H9 (cell line): ENCODE results near the gene ZC3HAV1L. TPM values are rescaled to one million over a fixed set of nuclear protein-coding genes. Genes with fewer than 3 reads are reported as not detected.

Experiments used
- DNase-seq: peaks from one replicate; pipeline ENCODE4 v3.0.0-alpha.2; 2017
- H2AFZ ChIP-seq: one replicate; pipeline ENCODE4 v1.6.1; 2013; ENCODE audit warnings: mild to moderate bottlenecking, low read length, control low read depth, moderate library complexity
- H2AK5ac ChIP-seq: 2 replicates; pipeline ENCODE4 v1.6.1; 2013; ENCODE audit warnings: low read length, control low read depth, mixed read lengths; ENCODE audit not compliant: insufficient read length
- H2BK120ac ChIP-seq: one replicate; pipeline ENCODE4 v1.6.1; 2013; ENCODE audit warnings: low read depth, mild to moderate bottlenecking, low read length, control low read depth, inconsistent platforms; ENCODE audit not compliant: poor library complexity, severe bottlenecking
- H2BK12ac ChIP-seq: 2 replicates; pipeline ENCODE4 v1.6.1; 2013; ENCODE audit warnings: low read length, control low read depth, mixed read lengths, low read depth; ENCODE audit not compliant: insufficient read length
- H2BK15ac ChIP-seq: 2 replicates; pipeline ENCODE4 v1.6.1; 2013; ENCODE audit warnings: low read depth, low read length, control low read depth
- H2BK20ac ChIP-seq: one replicate; pipeline ENCODE4 v1.6.1; 2013; ENCODE audit warnings: low read depth, mild to moderate bottlenecking, low read length, control low read depth, inconsistent platforms; ENCODE audit not compliant: poor library complexity, severe bottlenecking
- H2BK5ac ChIP-seq: 2 replicates; pipeline ENCODE4 v1.6.1; 2013; ENCODE audit warnings: low read length, control low read depth, mixed read lengths; ENCODE audit not compliant: insufficient read length
- H3K14ac ChIP-seq: 2 replicates; pipeline ENCODE4 v1.6.1; 2013; ENCODE audit warnings: low read length, control low read depth; ENCODE audit not compliant: insufficient read depth
- H3K18ac ChIP-seq: 2 replicates; pipeline ENCODE4 v1.6.1; 2013; ENCODE audit warnings: low read depth, mild to moderate bottlenecking, mixed read lengths, low read length, control low read depth; ENCODE audit not compliant: insufficient read length
- H3K23ac ChIP-seq: 2 replicates; pipeline ENCODE4 v1.6.1; 2013; ENCODE audit warnings: low read length, control low read depth, mixed read lengths, low read depth; ENCODE audit not compliant: insufficient read length
- H3K23me2 ChIP-seq: 2 replicates; pipeline ENCODE4 v1.6.1; 2013; ENCODE audit warnings: low read depth, mild to moderate bottlenecking, mixed read lengths, low read length, control low read depth; ENCODE audit not compliant: insufficient read length, poor library complexity, severe bottlenecking
- H3K27ac ChIP-seq: 2 replicates; pipeline ENCODE4 v1.5.1; 2013; ENCODE audit warnings: low read length, control low read depth, mixed read lengths, low read depth; ENCODE audit not compliant: insufficient read length
- H3K27me3 ChIP-seq: 2 replicates; pipeline ENCODE4 v1.6.1; 2013; ENCODE audit warnings: low read length, control low read depth, inconsistent platforms; ENCODE audit not compliant: insufficient read depth
- H3K4ac ChIP-seq: 2 replicates; pipeline ENCODE4 v1.6.1; 2013; ENCODE audit warnings: low read depth, mild to moderate bottlenecking, control low read depth, inconsistent platforms, low read length, moderate library complexity
- H3K4me1 ChIP-seq: 2 replicates; pipeline ENCODE4 v1.6.1; 2013; ENCODE audit warnings: low read length, control low read depth, inconsistent platforms; ENCODE audit not compliant: insufficient read depth
- H3K4me2 ChIP-seq: 2 replicates; pipeline ENCODE4 v1.6.1; 2013; ENCODE audit warnings: low read length, control low read depth, mixed read lengths; ENCODE audit not compliant: insufficient read length, insufficient read depth
- H3K56ac ChIP-seq: 2 replicates; pipeline ENCODE4 v1.6.1; 2013; ENCODE audit warnings: low read depth, mild to moderate bottlenecking, mixed read lengths, low read length, control low read depth; ENCODE audit not compliant: insufficient read length
- H3K79me1 ChIP-seq: 2 replicates; pipeline ENCODE4 v1.6.1; 2013; ENCODE audit warnings: low read depth, mild to moderate bottlenecking, moderate library complexity, low read length, control low read depth, inconsistent platforms; ENCODE audit not compliant: insufficient read depth, poor library complexity, severe bottlenecking
- H3K79me2 ChIP-seq: 2 replicates; pipeline ENCODE4 v1.6.1; 2013; ENCODE audit warnings: low read length, control low read depth, inconsistent platforms; ENCODE audit not compliant: insufficient read depth
- H3K9ac ChIP-seq: 2 replicates; pipeline ENCODE4 v1.6.1; 2013; ENCODE audit warnings: low read length, control low read depth, mixed read lengths; ENCODE audit not compliant: insufficient read length; ENCODE audit errors: extremely low read depth
- H3K9me3 ChIP-seq: one replicate; pipeline ENCODE4 v1.6.1; 2013; ENCODE audit warnings: low read depth, low read length, inconsistent platforms; ENCODE audit not compliant: control insufficient read depth
- H3T11ph ChIP-seq: one replicate; pipeline ENCODE4 v1.6.1; 2013; ENCODE audit warnings: mild to moderate bottlenecking, low read length, control low read depth, inconsistent platforms
- H4K20me1 ChIP-seq: one replicate; pipeline ENCODE4 v1.6.1; 2013; ENCODE audit not compliant: control insufficient read depth, insufficient read length, insufficient read depth
- H4K5ac ChIP-seq: 2 replicates; pipeline ENCODE4 v1.6.1; 2013; ENCODE audit warnings: low read depth, mild to moderate bottlenecking, mixed read lengths, low read length, control low read depth; ENCODE audit not compliant: insufficient read length
- H4K8ac ChIP-seq: replicated peaks from 2 replicates; pipeline ENCODE4 v1.6.1; 2013; ENCODE audit warnings: low read length, control low read depth, mixed read lengths, low read depth; ENCODE audit not compliant: insufficient read length
- H4K91ac ChIP-seq: 2 replicates; pipeline ENCODE4 v1.6.1; 2013; ENCODE audit warnings: low read depth, mild to moderate bottlenecking, moderate library complexity, mixed read lengths, low read length, control low read depth; ENCODE audit not compliant: insufficient read length
- H3K27ac Mint-ChIP-seq, 3 experiments: 2 replicates in 2 of 3; 3 replicates in 1 of 3; pipeline ENCODE4 v1.8.0; 2020 to 2021; ENCODE audit warnings: mixed read lengths in 3 of 3, mild to moderate bottlenecking in 1 of 3, moderate library complexity in 1 of 3
- H3K27me3 Mint-ChIP-seq: 2 replicates; pipeline ENCODE4 v1.8.0; 2021; ENCODE audit warnings: low read depth, mild to moderate bottlenecking, moderate library complexity, mixed read lengths
- H3K36me3 Mint-ChIP-seq, 3 experiments: 2 replicates in 2 of 3; 3 replicates in 1 of 3; pipeline ENCODE4 v1.8.0; 2020 to 2021; ENCODE audit warnings: low read depth in 3 of 3, mixed read lengths in 3 of 3; ENCODE audit not compliant: insufficient read depth in 1 of 3
- H3K4me1 Mint-ChIP-seq, 2 experiments: 2 replicates each; pipeline ENCODE4 v1.8.0; 2020; ENCODE audit warnings: mixed read lengths in 2 of 2
- H3K4me3 Mint-ChIP-seq, 2 experiments: 2 replicates in 1 of 2; 3 replicates in 1 of 2; pipeline ENCODE4 v1.8.0; 2020 to 2021; ENCODE audit warnings: mild to moderate bottlenecking in 2 of 2, mixed read lengths in 2 of 2, moderate library complexity in 1 of 2
- H3K9me3 Mint-ChIP-seq, 2 experiments: 2 replicates in 1 of 2; 3 replicates in 1 of 2; pipeline ENCODE4 v1.8.0; 2020; ENCODE audit warnings: mild to moderate bottlenecking in 2 of 2, mixed read lengths in 2 of 2, moderate library complexity in 1 of 2
- WGBS: extraction: QIAGEN DNeasy Blood & Tissue Kit; methylation state at CpG from one replicate; pipeline ENCODE4 v1.1.7; 2013; ENCODE audit warnings: missing lambda C conversion rate, low lambda C conversion rate, mixed read lengths; ENCODE audit not compliant: insufficient read length; ENCODE audit errors: extremely low coverage; 5-methylcytosine and 5-hydroxymethylcytosine counted together
- total RNA-seq: library from RNA; stranded (reverse); gene quantifications from 2 replicates; pipeline ENCODE4 v1.2.1, GENCODE V29; 2021
- TF ChIP-seq, protein P1 (sequence below): fragments of 200-600 bp; sonication (generic); conservative IDR thresholded peaks from 3 replicates; pipeline ENCODE4 v1.8.0; 2021; ENCODE audit warnings: antibody characterized with exemption, mild to moderate bottlenecking

Gene ZC3HAV1L
- total RNA-seq, 1 experiment from 2014 or later: not detected

DNA sequence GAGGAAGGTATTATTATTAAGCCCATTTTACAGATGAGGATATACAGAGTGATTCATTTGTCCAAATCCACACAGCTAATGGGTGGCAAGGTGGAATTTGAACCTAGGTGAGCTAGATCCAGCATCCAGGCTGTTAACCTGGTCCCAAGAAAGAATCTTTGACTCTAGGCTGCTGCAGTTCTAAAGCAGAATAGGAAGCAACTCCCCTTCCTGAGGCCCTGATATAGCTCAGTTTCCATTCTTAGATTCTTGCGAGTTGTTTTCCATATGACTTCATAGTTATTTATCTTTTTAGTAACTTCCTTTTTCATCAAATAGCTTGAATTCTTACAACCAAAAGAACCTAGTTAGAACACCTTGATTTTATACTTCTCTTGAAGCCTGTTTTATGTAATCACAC, 24.1 kb upstream of the ZC3HAV1L start:
- no peaks in the 10 kb centered on the region for H3K79me2 ChIP-seq

More for the DNA sequence above, 24.1 kb upstream of the ZC3HAV1L start:
- Mint-ChIP-seq H3K36me3 (peaks cover 5 to 54% (median 11%) of the 10 kb centered on the region in 3 experiments; a peak in 6 of 7 replicates), H3K9me3 (no peaks in the 10 kb centered on the region), H3K27me3 (no peaks in the 10 kb centered on the region), H3K27ac (no peak overlapping the region; a peak in 1 of 7 replicates), H3K4me1 (peaks cover 3% of the 10 kb centered on the region in 2 experiments), H3K4me3 (no peak overlapping the region)
- Histone ChIP-seq H3K79me1 (no peaks in the 10 kb centered on the region), H4K5ac (no peak overlapping the region), H3K9me3 (no peaks in the 10 kb centered on the region), H3K56ac (no peak overlapping the region), H3K23me2 (no peaks in the 10 kb centered on the region), H2AK5ac (no peak overlapping the region), H2AFZ (no peak overlapping the region), H3K18ac (no peak overlapping the region), H3K4me2 (no peak overlapping the region), H3K27me3 (no peaks in the 10 kb centered on the region), H3K23ac (no peak overlapping the region), H3T11ph (no peak overlapping the region), H3K9ac (no peak overlapping the region), H2BK20ac (no peak overlapping the region), H3K4me1 (no peaks in the 10 kb centered on the region), H2BK5ac (no peak overlapping the region), H4K91ac (no peak overlapping the region), H2BK15ac (no peak overlapping the region), H3K14ac (no peak overlapping the region), H3K4ac (no peak overlapping the region), H2BK120ac (no peak overlapping the region), H4K20me1 (no peaks in the 10 kb centered on the region), H4K8ac (no peak overlapping the region), H3K27ac (no peak overlapping the region), H2BK12ac (no peak overlapping the region)
- WGBS: no CpG with 5 or more reads among the region's 1 CpG
- TF ChIP-seq, protein P1, sequence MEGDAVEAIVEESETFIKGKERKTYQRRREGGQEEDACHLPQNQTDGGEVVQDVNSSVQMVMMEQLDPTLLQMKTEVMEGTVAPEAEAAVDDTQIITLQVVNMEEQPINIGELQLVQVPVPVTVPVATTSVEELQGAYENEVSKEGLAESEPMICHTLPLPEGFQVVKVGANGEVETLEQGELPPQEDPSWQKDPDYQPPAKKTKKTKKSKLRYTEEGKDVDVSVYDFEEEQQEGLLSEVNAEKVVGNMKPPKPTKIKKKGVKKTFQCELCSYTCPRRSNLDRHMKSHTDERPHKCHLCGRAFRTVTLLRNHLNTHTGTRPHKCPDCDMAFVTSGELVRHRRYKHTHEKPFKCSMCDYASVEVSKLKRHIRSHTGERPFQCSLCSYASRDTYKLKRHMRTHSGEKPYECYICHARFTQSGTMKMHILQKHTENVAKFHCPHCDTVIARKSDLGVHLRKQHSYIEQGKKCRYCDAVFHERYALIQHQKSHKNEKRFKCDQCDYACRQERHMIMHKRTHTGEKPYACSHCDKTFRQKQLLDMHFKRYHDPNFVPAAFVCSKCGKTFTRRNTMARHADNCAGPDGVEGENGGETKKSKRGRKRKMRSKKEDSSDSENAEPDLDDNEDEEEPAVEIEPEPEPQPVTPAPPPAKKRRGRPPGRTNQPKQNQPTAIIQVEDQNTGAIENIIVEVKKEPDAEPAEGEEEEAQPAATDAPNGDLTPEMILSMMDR: no peak
- no peak for DNase-seq
